ENCODE data around the gene STK24.

Gene STK24

GRCh38 chr13:98487016-98487415 lies 89.9 kb downstream of the STK24 start:
- DNase-seq = no peak

DNA sequence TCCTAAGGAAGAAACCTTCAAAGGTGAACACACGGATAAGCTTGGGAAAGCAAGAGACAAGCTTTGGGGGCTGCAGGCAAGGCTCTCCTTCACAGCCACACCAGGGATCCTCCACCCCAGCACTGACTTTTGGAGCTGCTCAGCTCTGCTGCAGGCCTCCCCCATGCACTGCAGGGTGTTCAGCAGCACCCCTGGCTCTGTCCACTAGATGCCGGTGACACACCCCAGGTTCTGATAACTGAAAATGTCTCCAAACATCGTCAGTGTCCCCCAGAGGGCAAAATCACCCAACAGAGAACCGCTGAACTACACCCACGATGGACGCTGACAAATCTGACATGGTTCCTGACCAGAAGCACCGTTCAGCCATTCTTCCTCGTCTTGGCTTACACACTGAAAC lies 90.5 kb downstream of the STK24 start:
- DNase-seq = no peak

- no peak for DNase-seq
These were observed 91.3 kb downstream of the STK24 start for GRCh38 chr13:98485561-98485960.

GRCh38 chr13:98484289-98485219 lies 92.4 kb downstream of the STK24 start:
- DNase-seq = peak; percentile 89

- DNase-seq = peak; percentile 52
These were observed 93.2 kb downstream of the STK24 start for GRCh38 chr13:98483601-98484288.

DNA sequence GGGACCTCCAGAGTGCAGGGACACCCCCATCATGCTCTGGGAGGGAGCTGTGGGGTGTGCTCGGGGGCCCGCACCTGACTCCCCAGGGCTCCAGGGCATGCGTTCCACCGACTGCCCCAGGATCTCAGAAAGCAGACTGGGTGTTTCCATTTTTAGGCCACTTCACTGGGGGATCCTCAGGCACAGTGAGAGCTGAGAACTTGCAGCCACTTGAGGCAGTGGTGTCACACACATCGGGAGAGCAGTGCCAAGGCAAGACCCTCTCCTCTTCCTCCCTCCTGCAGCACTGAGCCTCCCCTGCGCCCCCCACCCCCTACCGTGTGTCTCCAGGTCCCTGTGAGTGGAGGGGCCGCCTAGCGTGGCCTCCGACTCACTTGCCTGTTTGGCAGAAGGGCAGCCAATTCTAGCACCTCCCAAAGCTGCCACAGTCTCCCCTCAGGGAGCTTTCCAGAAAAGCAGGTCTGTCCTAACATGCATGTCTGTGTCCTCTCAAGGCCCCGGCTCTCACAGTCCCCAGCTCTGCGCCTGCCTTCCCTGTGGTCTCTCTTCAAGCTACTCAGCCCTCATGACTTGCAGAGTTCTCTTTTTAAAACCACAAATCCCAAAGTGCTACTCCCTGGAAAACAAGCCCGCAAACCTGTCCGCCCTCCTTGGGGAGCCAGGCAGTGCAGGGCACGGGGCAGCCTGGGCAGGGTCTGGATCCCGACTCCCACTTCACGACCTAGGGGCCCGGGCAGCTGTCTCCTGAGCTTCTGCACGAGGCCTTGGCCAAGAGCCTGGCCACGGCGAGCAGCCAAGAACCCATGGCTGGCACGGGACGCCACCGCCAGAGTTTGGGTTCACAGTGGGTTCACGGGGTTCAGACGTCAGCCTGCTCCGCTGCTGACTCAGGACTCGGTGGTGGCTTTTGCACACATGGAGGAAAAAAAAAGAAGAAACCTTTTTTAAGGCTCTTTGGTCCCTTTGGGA lies 94.1 kb downstream of the STK24 start:
- peak; percentile 57 for DNase-seq

GRCh38 chr13:98480915-98481877 lies 95.7 kb downstream of the STK24 start:
- DNase-seq = no peak

- no peak for DNase-seq
These were observed 97.4 kb downstream of the STK24 start for GRCh38 chr13:98479496-98480003.

GRCh38 chr13:98478189-98479129 lies 98.4 kb downstream of the STK24 start:
- no peak for DNase-seq

- DNase-seq = peak; percentile 89
These were observed 100.4 kb downstream of the STK24 start for GRCh38 chr13:98476538-98476966.

DNA sequence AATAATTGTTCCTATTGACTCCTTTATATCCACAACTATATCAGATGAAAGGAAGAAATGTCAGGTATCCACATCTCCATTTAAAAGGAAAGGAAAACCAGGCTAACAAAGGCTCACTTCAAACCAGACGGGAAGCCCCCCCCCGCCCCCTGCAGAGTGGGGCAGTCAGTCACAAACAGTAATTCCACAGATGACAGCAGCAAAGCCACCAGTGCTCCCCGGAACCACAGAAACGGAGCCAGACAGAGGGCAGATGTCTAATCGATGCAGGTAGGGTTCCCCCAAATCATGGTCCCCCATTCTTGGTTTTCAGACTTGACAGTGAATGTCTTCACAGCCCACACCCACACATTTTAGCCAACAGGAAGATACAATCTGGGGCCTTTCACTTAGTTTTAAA lies 100.8 kb downstream of the STK24 start:
- no peak for DNase-seq

DNA sequence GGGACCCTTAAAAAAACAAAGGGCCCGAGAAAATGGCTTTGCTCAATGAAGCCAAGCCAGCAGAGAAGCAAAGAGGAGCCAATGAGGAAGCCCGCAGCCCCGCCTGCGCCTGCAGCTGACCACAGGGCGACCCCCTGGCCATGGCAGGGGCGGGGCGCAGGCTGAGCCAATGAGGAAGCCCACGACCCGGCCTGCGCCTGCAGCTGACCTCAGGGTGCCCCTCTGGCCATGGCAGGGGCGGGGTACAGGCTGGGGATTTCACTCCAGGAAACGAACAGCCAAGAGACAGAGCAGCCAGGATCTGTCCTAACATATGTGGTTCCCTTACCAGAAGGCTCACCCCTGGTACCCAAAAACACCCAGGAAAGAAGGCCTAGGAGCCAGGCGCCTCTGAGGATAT lies 101.4 kb downstream of the STK24 start:
- no peak for DNase-seq

- DNase-seq = no peak
These were observed 102.1 kb downstream of the STK24 start for GRCh38 chr13:98474761-98475160.

DNA sequence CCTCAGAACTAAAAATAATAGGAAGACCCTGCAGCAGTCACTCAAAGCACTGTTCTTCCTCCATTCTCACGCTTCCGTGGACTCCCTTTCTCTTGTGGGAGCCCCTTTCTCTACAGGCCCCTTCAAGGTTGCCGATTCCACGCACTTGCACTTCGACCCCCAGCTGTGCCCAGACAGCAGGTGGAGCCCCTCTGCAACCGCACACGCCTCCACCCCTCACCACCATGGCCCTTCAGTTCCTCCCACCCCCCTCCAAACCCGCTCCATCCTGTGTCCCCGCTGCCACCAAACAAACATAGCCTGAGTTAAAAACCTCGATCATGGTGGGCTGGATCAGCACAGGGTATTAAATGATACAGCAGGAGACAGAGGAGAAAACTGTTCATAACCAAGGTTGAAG lies 102.6 kb downstream of the STK24 start:
- DNase-seq = no peak

DNA sequence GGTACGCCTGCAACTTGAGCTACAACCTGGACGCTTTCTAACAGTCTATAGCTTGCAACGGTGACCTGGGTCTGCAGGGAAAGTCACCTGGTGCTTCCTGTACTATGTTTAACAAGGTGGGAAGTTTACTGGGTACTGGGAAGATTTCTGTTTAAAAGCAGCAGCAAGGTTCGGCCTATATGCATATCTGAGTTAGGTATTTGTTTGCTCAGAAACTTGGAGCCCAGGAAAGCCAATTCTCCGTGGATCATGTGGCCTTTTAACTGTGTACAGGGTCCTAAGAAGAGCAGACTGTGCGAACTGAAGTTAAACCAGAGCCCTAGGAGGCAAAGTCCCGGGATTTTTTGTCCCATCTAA lies 103.1 kb downstream of the STK24 start:
- DNase-seq = no peak

DNA sequence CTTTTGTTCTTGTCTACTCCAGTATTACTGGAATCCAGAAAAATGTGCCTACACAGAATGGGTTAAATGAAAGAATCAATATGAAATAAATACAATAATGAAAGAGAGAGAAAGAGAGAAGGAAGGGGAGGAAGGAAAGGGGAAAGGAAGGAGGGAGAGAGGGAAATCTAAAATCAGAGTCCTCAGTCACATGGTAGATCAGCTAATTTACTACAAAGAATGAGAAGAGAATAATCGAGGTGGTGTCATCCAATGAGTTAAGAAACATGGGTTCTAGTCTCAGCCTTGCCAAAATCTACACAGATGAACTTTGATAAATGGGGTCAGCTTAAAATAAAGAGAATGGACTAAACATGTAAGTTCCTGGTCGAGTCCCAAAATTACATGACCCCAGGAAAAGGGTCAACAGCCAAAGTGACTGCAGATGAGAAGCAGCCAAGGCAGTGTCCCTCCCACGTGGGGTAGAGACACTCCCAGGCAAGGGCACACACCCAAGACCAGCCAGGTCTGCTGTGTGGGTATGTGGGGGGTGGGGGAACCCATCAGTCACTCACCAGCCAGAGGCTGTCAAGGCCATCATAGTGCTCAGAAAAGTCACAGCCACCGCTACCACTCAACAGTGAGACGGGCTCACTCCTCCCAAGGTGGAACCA lies 103.6 kb downstream of the STK24 start:
- no peak for DNase-seq

- DNase-seq = no peak
These were observed 105.0 kb downstream of the STK24 start for GRCh38 chr13:98471934-98472333.

GRCh38 chr13:98470920-98471319 lies 106.0 kb downstream of the STK24 start:
- no peak for DNase-seq

- DNase-seq = no peak
These were observed 108.0 kb downstream of the STK24 start for GRCh38 chr13:98468929-98469328.

DNA sequence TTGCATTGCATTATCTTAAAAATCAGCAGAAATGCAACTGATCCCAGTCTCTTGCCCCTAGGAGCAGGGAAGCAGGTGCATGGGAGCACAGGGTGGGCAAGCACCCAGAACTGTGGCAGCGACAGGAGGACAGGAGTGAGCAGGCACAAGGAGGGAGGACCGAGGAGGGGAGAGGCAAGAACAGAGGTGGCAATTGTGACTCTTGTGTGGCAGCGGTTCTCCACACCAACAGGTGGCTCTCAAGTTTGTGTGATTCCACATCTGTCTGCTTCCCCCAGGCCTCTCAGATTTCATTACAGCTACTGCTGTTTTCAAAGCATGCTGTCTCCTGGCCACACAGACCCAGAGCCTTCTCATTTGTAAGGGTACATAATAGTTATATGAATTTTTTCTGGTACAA lies 108.5 kb downstream of the STK24 start:
- no peak for DNase-seq
